Duodenal mucosa (tissue), 2 donors: ENCODE data around the gene MTM1.

Experiments used
- H3K27ac ChIP-seq: one replicate; pipeline ENCODE4 v1.7.0; 2013; ENCODE audit warnings: low read depth, low read length
- H3K27me3 ChIP-seq, 2 donors: one replicate each; pipeline ENCODE4 v1.7.0; 2013; ENCODE audit warnings: low read length in 2 of 2, control low read depth in 1 of 2; ENCODE audit not compliant: insufficient read depth in 2 of 2, control insufficient read depth in 1 of 2
- H3K36me3 ChIP-seq, 2 donors: one replicate each; pipeline ENCODE4 v1.7.0; 2013; ENCODE audit warnings: low read length in 2 of 2, control low read depth in 1 of 2; ENCODE audit not compliant: insufficient read depth in 2 of 2, control insufficient read depth in 1 of 2
- H3K4me1 ChIP-seq, 2 donors: one replicate each; pipeline ENCODE4 v1.7.0; 2013; ENCODE audit warnings: low read length in 2 of 2, control low read depth in 1 of 2; ENCODE audit not compliant: insufficient read depth in 2 of 2, control insufficient read depth in 1 of 2
- H3K4me3 ChIP-seq, 2 donors: one replicate each; pipeline ENCODE4 v1.7.0; 2013; ENCODE audit warnings: low read length in 2 of 2, low read depth in 1 of 2
- H3K9ac ChIP-seq, 2 donors: one replicate each; pipeline ENCODE4 v1.7.0; 2013; ENCODE audit warnings: low read length in 2 of 2, low read depth in 1 of 2
- H3K9me3 ChIP-seq, 2 donors: one replicate each; pipeline ENCODE4 v1.7.0; 2013; ENCODE audit warnings: low read length in 2 of 2, control low read depth in 1 of 2; ENCODE audit not compliant: control insufficient read depth in 1 of 2

Gene MTM1

DNA sequence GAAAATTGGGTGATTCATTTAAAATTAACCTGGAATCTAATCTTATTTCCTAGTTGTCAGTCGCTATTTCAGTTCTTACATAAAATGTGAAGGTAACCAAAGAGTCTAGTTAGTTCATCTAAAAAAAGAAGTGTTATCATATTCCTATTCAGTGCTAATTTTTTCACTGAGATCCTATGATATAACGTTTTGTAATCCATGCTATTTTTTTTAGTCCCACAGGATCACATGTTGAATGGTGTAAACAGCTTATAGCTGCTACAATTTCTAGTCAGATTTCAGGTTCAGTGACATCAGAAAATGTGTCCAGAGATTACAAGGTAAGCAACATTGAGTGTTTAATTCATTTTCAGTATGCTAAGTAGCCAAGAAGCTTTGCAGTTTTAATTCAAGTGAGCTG lies 130.6 kb downstream of the MTM1 start:
- H3K9me3 ChIP-seq = no peaks in the 10 kb centered on the region
- H3K4me1 ChIP-seq = peaks cover 3 to 16% of the 10 kb centered on the region in 2 donors
- no peak overlapping the region for H3K27ac ChIP-seq
- H3K36me3 ChIP-seq = peaks cover 0 to 11% of the 10 kb centered on the region in 2 donors
- H3K27me3 ChIP-seq = no peaks in the 10 kb centered on the region
- H3K4me3 ChIP-seq = no peak overlapping the region
- H3K9ac ChIP-seq = no peak overlapping the region

GRCh38 chrX:150700107-150700506 lies 131.7 kb downstream of the MTM1 start:
- H3K27ac ChIP-seq = no peak overlapping the region
- H3K9me3 ChIP-seq = no peaks in the 10 kb centered on the region
- no peaks in the 10 kb centered on the region for H3K27me3 ChIP-seq
- no peak overlapping the region for H3K4me3 ChIP-seq
- H3K36me3 ChIP-seq = peaks cover 0 to 11% of the 10 kb centered on the region in 2 donors
- H3K9ac ChIP-seq = no peak overlapping the region
- peaks cover under 1 to 10% of the 10 kb centered on the region in 2 donors for H3K4me1 ChIP-seq

- no peak overlapping the region for H3K9ac ChIP-seq
- no peak overlapping the region for H3K27ac ChIP-seq
- H3K4me3 ChIP-seq = no peak overlapping the region
- peaks cover 0 to under 1% of the 10 kb centered on the region in 2 donors for H3K4me1 ChIP-seq
- H3K9me3 ChIP-seq = no peaks in the 10 kb centered on the region
- peaks cover 0 to 11% of the 10 kb centered on the region in 2 donors for H3K36me3 ChIP-seq
- no peaks in the 10 kb centered on the region for H3K27me3 ChIP-seq
These were observed 133.0 kb downstream of the MTM1 start for GRCh38 chrX:150701377-150701776.

- H3K27me3 ChIP-seq = no peaks in the 10 kb centered on the region
- H3K27ac ChIP-seq = no peak overlapping the region
- H3K9ac ChIP-seq = no peak overlapping the region
- no peaks in the 10 kb centered on the region for H3K4me1 ChIP-seq
- no peaks in the 10 kb centered on the region for H3K9me3 ChIP-seq
- H3K36me3 ChIP-seq = peaks cover 0 to 11% of the 10 kb centered on the region in 2 donors
- no peak overlapping the region for H3K4me3 ChIP-seq
These were observed 134.7 kb downstream of the MTM1 start for GRCh38 chrX:150702966-150703694.

GRCh38 chrX:150703695-150703974 lies 135.2 kb downstream of the MTM1 start:
- Histone ChIP-seq H3K27me3 (no peaks in the 10 kb centered on the region), H3K36me3 (peaks cover 0 to 11% of the 10 kb centered on the region in 2 donors), H3K27ac (no peak overlapping the region), H3K9me3 (no peaks in the 10 kb centered on the region), H3K4me3 (no peak overlapping the region), H3K9ac (no peak overlapping the region), H3K4me1 (no peaks in the 10 kb centered on the region)

DNA sequence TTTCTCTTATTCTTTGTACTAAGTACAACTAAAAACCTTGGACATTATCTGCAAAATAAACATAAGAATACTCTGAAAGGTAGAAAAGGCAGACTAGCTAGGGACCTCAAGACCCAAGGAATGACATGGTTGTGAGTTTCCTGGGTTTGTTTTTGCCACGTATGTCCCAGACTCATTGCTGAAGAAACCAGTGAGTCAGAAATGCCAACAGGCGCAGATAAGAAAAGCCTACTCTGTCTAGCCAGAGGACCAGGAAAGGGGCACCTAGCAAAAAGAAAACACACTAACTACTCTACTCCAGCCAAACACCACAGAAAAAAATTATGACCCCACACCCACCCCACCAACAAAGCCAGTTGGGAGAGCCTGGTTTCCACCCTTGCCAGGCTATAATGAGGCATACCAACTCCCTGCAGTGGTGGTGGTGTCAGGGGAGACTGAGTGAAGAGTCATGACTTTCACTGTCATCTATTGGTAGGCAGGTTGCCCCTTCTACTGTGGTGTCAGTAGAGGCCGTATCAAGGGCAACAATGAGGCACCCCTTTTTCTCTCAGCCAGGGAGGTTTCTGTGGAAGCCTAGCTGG lies 135.7 kb downstream of the MTM1 start:
- Histone ChIP-seq H3K9me3 (no peaks in the 10 kb centered on the region), H3K27ac (no peak overlapping the region), H3K36me3 (peaks cover 0 to 11% of the 10 kb centered on the region in 2 donors), H3K4me1 (no peaks in the 10 kb centered on the region), H3K27me3 (no peaks in the 10 kb centered on the region), H3K4me3 (no peak overlapping the region), H3K9ac (no peak overlapping the region)

- no peak overlapping the region for H3K27ac ChIP-seq
- no peak overlapping the region for H3K4me3 ChIP-seq
- H3K9me3 ChIP-seq = no peaks in the 10 kb centered on the region
- H3K4me1 ChIP-seq = no peaks in the 10 kb centered on the region
- no peak overlapping the region for H3K9ac ChIP-seq
- H3K36me3 ChIP-seq = no peaks in the 10 kb centered on the region
- no peaks in the 10 kb centered on the region for H3K27me3 ChIP-seq
These were observed 144.2 kb downstream of the MTM1 start for GRCh38 chrX:150712619-150713018.

DNA sequence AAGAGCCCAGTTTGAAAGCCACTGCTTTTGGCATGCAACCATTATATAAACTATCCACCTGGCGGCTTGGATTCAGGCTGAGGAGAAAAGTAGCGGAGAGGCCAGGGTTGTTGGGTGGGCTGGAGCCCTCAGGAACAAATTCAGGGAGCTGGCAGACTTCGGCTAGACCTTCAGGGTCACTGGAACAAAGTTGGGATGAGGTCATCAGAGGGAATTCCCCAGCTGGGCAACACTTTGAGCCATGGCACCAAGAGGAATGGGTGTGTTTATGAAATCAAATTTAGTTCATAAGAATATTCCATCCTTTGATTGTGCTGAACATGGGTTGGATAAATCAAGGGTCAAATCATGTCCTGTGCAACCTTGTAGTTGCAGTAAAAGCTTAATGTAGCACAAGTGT lies 146.8 kb downstream of the MTM1 start:
- Histone ChIP-seq H3K4me1 (no peaks in the 10 kb centered on the region), H3K9me3 (no peaks in the 10 kb centered on the region), H3K9ac (no peak overlapping the region), H3K27me3 (no peaks in the 10 kb centered on the region), H3K27ac (no peak overlapping the region), H3K36me3 (no peaks in the 10 kb centered on the region), H3K4me3 (no peak overlapping the region)

DNA sequence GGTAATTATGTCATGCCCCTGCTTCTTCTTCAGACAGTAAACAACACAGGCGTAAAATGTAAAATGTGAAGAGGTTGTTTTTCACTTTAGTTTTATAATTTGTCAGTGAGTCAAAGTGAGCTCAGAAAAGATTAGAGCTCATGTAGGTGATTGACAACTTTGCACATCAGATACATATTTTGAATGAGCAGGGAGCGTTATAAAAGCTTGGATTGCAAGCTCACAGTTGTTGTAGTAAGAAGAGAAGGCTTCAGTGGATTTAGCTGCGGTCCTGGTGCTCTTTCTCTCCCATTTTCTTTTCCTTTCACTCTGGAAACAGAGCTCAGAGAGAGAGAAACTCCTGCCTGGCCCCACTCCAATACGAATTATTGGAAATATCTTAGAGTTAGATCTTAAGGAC lies 151.2 kb downstream of the MTM1 start:
- no peak overlapping the region for H3K27ac ChIP-seq

More for the DNA sequence above, 151.2 kb downstream of the MTM1 start:
- Histone ChIP-seq H3K4me1 (no peaks in the 10 kb centered on the region), H3K27me3 (no peaks in the 10 kb centered on the region), H3K9ac (no peak overlapping the region), H3K4me3 (no peak overlapping the region), H3K36me3 (no peaks in the 10 kb centered on the region), H3K9me3 (no peaks in the 10 kb centered on the region)
